Measurements from ENCODE around the gene CABS1.

The CABS1 gene

GRCh38 chr4:70334681-70335080 lies at the start of gene CABS1:
Gene CABS1, plus strand, starts transcription at chr4:70334981. Its CDS starts 59 bp downstream, at chr4:70335040.
- no peak for DNase-seq

- no peak for DNase-seq
These were observed 46.1 kb upstream of the CABS1 start for GRCh38 chr4:70288651-70289050.

GRCh38 chr4:70291341-70291740 lies 43.4 kb upstream of the CABS1 start:
- DNase-seq = no peak

- DNase-seq = no peak
These were observed 37.2 kb upstream of the CABS1 start for GRCh38 chr4:70297576-70297975.

- no peak for DNase-seq
These were observed 36.7 kb upstream of the CABS1 start for GRCh38 chr4:70298051-70298450.

- DNase-seq = no peak
These were observed 35.1 kb upstream of the CABS1 start for GRCh38 chr4:70299643-70300042.

GRCh38 chr4:70300215-70300614 lies 34.6 kb upstream of the CABS1 start:
- no peak for DNase-seq

- DNase-seq = no peak
These were observed 31.7 kb upstream of the CABS1 start for GRCh38 chr4:70303090-70303489.

GRCh38 chr4:70305601-70306000 lies 29.2 kb upstream of the CABS1 start:
- DNase-seq = no peak

- no peak for DNase-seq
These were observed 28.7 kb upstream of the CABS1 start for GRCh38 chr4:70306076-70306475.

GRCh38 chr4:70313736-70314135 lies 21.0 kb upstream of the CABS1 start:
- DNase-seq = no peak

- no peak for DNase-seq
These were observed 18.9 kb upstream of the CABS1 start for GRCh38 chr4:70315928-70316327.

GRCh38 chr4:70326052-70326451 lies 8.7 kb upstream of the CABS1 start:
- DNase-seq = no peak

- DNase-seq = no peak
These were observed 1.3 kb downstream of the CABS1 start for GRCh38 chr4:70336043-70336442.

GRCh38 chr4:70337886-70338420 lies 3.2 kb downstream of the CABS1 start:
- no peak for DNase-seq

- DNase-seq = no peak
These were observed 21.4 kb downstream of the CABS1 start for GRCh38 chr4:70356185-70356584.

- DNase-seq = no peak
These were observed 24.4 kb downstream of the CABS1 start for GRCh38 chr4:70359115-70359661.

GRCh38 chr4:70360460-70360859 lies 25.7 kb downstream of the CABS1 start, which contains the start of gene SMR3A:
Gene SMR3A, plus strand, starts transcription at chr4:70360760. Its CDS starts 1,356 bp downstream, at chr4:70362116.
- no peak for DNase-seq

GRCh38 chr4:70364002-70364401 lies 29.2 kb downstream of the CABS1 start:
- no peak for DNase-seq

GRCh38 chr4:70365479-70365878 lies 30.7 kb downstream of the CABS1 start:
- DNase-seq = no peak

GRCh38 chr4:70367813-70368212 lies 33.0 kb downstream of the CABS1 start:
- DNase-seq = no peak

- DNase-seq = no peak
These were observed 37.2 kb downstream of the CABS1 start for GRCh38 chr4:70371987-70372386.

- no peak for DNase-seq
These were observed 38.0 kb downstream of the CABS1 start for GRCh38 chr4:70372760-70373159.

- no peak for DNase-seq
These were observed 45.8 kb downstream of the CABS1 start for GRCh38 chr4:70380578-70380977.

GRCh38 chr4:70382691-70383181 lies 48.0 kb downstream of the CABS1 start, which contains the start of gene SMR3B:
Gene SMR3B, plus strand, starts transcription at chr4:70383131. Its CDS starts 1,380 bp downstream, at chr4:70384511.
- no peak for DNase-seq

Measured in NCI-H2171 (cell line).